HuH-7.5 (cell line): ENCODE results near the gene PIGT.
A peak's percentile ranks its signal among the peaks of the same experiment; 100 is the strongest.

Source experiments
- DNase-seq: peaks from one replicate; pipeline ENCODE4 v3.0.0; 2011; ENCODE audit warnings: low spot score

Gene PIGT

DNA sequence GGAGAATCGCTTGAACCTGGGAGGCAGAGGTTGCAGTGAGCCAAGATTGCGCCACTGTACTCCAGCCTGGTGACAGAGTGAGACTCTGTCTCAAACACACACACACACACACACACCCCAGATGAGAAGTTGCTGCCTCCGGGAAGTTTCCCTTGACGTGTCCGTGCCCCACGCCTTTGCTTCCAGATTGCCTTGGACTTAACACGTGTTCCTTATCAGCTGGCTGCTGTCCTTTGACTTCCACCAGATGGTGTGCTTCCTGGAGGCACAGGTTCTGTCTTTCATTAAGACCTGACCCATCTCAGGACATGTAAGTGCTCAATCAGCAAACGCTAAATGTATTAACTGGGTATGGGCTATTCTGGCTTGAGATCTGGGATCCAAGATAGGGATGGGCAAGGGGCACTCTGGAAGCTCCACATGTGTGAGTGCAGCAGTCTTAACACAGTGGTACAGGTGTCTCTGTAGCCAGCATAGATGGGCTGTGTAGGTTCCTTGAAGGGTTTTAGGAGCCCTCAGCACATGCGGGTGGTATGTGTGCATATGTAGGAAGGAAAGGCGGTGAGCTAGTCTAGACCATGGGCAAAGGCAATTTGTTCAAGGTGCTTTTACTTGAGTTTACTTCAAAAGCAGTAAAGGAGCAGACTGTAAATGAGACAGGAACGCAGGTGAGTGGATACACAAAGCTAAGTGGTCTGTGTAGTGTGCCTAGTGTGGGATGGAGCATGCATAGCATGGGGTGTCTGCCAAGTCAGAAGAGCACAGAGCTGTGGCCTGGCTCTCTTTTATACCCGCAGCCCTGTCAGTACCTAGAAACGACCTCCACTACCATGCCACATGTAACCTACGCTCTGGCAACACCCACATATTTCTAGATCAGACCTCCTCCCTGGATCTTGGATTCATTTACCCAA, 11.6 kb downstream of the PIGT start:
- DNase-seq = no peak

DNA sequence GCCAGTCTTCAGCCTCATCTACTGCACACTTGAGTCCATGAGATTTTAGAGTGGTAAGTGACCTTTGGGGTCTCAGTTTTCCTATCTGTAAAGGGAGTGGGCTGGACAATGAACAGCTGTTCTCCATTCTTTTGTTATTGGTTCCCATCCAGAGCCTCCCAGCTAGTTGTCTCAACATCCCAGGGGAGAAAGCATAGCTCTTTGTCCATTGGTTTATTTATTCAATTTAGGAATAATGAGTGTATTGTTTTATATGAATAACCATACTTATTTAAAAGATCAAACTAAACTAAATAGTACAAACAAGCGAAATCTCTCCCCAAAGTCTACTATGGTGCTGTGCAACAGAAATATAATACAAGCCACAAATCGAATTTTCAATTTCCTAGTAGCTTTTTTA, 13.7 kb downstream of the PIGT start:
- no peak for DNase-seq

GRCh38 chr20:45432294-45432693, 16.4 kb downstream of the PIGT start:
- DNase-seq = no peak

DNA sequence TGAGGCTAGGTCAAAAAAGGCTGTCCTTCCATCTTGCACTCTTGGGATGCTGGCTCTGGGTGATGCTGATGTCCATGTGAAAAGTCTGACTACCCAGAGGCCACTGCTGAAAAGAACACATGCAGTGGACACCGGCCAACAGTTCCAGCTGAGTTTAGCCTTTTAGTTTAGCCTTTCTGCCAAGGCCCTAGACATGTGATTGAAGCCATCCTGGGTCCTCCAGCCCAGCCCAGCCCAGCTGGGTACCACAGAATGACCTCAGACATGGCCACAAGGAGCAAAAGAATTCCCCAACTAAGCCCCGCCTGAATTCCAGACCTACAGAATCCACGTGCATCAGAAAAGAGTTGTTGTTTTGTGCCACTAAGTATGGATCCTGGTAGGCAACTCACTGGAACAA, 17.4 kb downstream of the PIGT start:
- DNase-seq = no peak

DNA sequence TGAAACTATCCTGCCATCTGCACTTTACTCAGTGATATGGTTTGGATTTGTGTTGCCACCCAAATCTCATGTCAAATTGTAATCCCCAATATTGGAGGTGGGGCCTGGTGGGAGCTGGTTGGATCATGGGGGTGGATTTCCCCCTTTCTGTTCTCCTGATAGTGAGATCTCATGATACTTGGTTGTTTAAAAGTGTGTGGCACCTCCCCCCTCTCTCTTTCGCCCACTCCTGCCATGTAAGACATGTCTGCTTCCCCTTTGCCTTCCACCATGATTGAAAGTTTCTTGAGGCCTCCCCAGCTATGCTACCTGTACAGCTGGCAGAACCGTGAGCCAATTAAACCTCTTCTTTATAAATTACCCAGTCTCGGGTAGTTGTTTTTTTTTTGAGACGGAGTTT, 18.0 kb downstream of the PIGT start:
- no peak for DNase-seq

DNA sequence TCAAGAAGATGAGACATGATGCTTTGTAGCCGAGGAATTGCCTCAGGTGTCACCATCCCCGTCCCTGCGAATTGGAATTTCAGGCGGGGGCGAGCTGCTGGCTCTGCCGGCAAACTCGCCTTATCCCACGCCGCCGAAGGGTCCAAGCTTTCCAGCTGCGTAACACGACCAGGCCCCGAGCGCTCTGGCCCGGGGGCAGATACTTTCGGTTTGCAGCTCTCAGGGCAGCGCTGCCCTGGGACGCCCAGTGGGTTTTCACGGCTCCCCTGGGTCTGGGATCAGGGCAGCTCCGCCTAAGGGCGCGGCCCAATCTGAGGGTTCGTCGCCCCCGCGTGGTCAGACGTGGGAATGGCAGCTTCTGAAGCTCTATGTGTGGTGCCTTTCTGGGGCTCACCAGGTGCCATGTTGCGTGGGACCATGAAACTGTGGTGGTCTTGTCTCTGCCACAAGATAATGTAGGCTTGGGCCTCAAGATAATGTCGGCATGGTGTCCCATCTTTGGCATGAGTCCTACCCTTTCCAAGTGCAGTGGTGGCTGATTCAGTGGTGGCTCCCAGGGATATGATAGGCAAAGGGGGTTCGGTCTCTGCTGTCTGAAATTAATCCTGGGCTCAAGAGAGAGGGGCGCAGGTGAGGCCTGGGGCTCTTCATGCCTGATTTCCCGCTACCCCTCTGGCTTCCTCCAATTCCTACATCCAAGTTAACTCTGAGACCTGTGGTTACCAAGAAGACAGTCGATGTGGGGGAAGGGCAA, 21.0 kb downstream of the PIGT start:
- peak; percentile 89 for DNase-seq

DNA sequence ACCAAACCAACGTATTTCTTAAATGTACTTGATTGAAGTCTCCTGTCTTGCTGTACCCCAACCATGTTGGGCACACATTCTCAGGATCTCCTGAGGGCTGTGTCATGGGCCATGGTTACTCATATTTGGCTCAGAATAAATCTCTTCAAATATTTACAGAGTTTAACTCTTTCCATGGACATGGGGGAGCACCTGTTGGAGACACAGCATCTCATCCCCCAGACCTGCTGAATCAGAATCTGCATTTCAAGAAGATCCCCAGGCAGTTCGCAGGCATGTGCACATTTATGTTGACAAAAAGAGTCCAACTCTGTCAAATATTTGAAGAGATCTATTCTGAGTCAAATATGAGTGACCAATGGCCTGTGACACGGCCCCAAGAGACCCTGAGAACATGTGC, 24.5 kb downstream of the PIGT start:
- no peak for DNase-seq

- DNase-seq = no peak
Measured at GRCh38 chr20:45440891-45441685, 25.1 kb downstream of the PIGT start.

DNA sequence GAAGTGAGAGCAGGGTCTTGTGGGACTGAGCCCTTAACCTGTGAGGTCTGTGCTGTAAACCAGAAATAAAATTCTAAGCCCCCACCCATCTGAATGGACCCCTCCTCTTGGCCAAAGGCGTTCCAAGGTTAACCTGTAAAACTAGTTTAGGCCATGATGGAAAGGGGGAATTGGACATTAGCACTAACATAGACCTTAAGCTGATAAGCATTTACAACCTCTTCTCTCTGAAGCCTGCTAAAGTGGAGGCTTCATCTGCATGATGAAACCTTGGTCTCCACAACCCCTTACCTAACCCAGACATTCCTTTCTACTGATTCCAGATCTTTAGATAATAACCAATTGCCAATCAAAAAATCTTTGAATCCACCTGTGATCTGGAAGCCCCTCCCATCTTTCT, 25.8 kb downstream of the PIGT start:
- DNase-seq = no peak

GRCh38 chr20:45444050-45444449, 28.1 kb downstream of the PIGT start:
- no peak for DNase-seq

GRCh38 chr20:45445805-45446562, 30.0 kb downstream of the PIGT start:
- DNase-seq = peak; percentile 71

- DNase-seq = no peak
Measured at GRCh38 chr20:45448270-45448669, 32.3 kb downstream of the PIGT start.

- no peak for DNase-seq
Measured at GRCh38 chr20:45449528-45449927, 33.6 kb downstream of the PIGT start.

- DNase-seq = no peak
Measured at GRCh38 chr20:45450097-45450818, 34.3 kb downstream of the PIGT start.

DNA sequence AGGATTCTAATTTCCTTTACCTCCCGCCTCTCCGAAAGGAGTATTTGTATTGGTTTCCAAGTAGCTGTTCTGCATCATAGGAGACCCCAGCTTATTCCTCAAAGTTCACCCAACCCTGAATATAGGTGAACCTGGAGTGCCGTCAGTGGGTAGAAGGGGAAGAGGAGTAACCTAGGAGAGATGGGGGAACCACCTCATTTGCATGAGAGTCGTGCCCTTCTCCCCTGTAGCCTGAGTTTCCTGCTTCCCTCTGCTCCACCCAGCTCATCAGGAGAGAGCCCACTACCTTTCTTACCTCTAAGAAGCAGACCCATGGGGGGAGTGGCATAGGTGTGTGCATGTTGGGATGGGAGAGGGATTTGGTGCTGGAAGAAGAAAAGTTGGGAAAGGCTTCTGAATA, 36.3 kb downstream of the PIGT start:
- no peak for DNase-seq

- no peak for DNase-seq
Measured at GRCh38 chr20:45452772-45453691, 37.1 kb downstream of the PIGT start.

GRCh38 chr20:45456632-45457031, 40.7 kb downstream of the PIGT start:
- no peak for DNase-seq

- DNase-seq = no peak
Measured at GRCh38 chr20:45459606-45460005, 43.7 kb downstream of the PIGT start.

DNA sequence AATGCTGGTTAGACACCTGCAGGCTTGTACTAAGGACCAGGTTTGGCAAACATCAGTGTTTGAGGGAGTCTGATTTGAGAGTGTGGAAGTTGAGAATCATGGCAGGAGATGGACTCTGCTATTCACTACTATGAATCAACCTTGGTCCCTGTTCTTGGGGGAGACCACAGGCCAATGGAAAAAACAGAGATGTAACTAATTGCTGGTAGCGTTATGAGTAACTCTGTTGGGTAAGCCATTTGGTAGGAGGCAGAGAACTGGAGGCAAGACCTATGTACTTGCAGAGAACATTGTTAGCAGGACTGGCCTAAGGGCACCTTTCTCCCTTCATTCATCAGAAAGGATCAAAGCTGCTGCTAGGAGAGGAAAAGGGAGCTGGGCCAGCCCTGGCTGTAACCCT, 45.3 kb downstream of the PIGT start:
- no peak for DNase-seq
